Effector CD4-positive, alpha-beta T cell (primary cell): ENCODE measurements around the gene EXTL2.
"Not testable (repeated sequence)": the region's sequence is repeated elsewhere in the genome, so short reads cannot be mapped to it uniquely, and the experiment has no call there.

Experiments
- DNase-seq: peaks from one replicate; pipeline ENCODE4 v3.0.0-alpha.2; 2020

EXTL2 gene

DNA sequence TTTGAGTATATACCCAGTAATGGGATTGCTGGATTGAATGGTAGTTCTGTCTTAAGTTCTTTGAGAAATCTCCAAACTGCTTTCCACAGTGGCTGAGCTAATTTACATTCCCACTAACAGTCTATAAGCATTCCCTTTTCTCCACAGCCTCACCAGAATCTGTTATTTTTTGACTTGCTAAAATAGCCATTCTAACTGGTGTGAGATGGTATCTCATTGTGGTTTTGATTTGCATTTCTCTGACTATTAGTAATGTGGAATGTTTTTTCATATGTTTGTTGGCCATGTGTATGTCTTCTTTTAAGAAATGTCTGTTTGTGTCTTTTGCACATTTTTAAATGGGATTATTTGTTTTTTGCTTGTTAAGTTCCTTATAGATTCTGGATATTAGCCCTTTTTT lies 39.5 kb downstream of the EXTL2 start:
- DNase-seq, result not testable (repeated sequence)

DNA sequence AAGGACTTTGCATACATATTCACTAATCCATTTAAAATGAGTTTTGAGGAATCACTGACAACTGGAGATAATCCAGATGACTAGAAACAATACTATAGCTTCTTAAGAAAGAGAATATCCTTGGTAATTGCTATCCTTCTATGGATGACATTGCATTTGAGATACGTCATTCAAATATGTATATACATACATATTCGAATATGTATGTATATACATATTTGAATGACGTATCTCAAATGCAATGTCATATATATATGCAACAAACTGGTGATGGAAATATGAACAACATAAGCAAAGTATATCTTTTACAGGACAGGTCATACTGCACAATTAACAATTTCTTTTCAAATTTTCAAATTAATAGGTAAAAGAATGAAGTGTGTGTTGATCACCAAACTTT lies 41.7 kb downstream of the EXTL2 start:
- no peak for DNase-seq

DNA sequence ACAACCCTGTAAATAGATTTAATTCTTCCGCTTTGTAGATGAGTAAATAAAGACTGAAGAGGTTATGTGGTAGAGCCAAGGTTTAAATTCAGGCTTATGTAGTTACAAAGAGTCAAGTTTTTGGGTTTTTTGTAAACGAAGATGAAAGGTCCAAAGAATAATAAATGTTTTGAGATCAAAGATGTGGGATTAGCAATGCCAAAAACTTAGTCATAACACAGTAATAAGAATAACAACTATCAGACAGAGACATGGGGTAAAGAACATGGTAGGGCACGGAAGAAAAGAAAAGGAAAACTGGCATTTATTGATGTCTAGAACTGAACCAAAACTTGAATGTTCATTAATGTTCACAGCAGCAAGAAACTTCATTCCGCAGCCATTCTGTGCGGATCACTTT lies 42.9 kb downstream of the EXTL2 start:
- no peak for DNase-seq

DNA sequence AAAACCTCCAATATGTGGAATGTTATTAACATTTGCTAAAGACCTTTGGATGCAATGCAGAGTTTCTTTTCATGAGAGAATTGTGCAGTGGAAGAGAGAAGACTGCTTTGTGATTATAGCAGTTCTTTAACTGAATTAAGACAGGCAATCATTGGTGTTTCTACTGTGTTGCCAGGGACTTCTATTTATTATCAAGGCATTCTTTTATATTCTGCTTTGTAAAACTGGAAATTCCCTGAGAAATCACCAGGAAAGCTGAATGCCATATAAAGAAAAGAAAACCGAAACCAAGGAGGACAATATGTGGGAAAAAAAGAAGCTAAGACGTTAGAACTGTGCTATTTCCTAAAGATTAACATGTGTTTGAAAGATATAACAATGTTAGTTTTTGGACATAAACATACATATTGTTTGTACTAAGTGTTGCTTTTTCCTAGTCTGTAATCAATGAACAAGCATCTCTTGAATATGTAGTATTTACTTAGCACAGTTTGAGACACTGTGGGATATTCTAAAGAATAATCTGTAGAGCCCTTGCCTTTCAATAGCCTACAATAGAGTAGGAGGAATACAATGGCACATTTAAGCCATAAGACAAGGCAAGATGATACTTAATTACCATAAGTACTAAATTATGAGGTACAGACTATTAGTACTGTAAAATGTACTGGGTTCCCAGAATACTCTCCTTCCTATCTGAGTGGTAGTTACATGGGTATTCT lies 47.1 kb downstream of the EXTL2 start:
- DNase-seq, result no peak

DNA sequence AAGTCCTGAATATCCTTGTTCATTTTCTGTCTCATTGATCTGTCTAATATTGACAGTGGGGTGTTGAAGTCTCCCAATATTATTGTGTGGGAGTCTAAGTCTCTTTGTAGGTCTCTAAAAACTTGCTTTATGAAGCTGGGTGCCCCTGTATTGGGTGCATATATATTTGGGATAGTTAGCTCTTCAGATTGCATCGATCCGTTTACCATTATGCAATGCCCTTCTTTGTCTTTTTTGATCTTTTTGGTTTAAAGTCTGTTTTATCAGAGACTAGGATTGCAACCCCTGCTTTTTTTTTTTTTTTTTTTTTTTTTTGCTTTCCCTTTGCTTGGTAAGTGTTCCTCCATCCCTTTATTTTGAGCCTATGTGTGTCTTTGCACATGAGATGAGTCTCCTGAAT lies 51.5 kb downstream of the EXTL2 start:
- DNase-seq, result not testable (repeated sequence)

DNA sequence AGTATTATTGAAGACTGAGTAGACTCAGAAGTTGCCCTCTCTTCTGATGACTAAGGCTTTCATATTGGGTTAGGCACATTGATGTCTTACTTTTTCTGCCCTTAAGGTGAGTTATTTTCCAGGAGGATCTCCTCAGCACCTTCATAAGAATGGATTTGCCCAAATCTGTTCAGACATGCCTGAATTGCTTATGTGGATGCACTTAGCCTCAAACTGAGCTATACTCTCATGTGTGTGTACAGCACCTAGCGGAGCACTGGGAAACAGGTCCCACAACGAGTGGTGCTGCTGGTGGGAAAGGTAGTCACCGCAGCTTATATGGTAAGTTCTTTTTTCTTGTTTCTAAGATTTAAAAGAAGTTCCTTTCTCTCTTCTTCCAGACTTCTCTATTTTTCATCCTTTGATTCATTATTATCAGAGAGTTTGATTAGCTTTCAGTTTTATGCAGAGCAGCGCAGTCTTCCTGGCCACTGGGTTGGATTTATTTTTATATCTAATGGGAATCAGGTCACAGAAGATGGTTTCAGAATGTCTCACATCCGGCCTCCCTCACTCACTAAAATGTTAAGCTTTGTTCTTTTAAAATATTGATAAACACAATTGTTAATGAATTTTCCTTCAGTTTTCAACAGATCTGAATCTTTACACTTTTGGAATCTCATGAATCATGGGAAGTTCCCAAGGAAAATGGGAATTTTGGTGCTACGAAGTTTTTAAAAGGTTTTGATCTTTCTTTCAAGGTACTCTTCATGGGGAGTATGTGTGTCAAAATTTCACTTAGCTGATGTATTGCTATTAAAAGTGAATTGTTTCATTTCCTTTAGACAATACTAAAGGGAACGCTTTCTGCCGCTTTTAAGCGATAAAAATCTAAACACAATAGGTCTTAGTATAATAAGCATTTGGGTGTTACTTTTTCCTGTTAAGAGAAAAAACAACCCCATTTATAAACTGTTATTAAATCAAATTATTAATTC lies 58.5 kb downstream of the EXTL2 start:
- no peak for DNase-seq

DNA sequence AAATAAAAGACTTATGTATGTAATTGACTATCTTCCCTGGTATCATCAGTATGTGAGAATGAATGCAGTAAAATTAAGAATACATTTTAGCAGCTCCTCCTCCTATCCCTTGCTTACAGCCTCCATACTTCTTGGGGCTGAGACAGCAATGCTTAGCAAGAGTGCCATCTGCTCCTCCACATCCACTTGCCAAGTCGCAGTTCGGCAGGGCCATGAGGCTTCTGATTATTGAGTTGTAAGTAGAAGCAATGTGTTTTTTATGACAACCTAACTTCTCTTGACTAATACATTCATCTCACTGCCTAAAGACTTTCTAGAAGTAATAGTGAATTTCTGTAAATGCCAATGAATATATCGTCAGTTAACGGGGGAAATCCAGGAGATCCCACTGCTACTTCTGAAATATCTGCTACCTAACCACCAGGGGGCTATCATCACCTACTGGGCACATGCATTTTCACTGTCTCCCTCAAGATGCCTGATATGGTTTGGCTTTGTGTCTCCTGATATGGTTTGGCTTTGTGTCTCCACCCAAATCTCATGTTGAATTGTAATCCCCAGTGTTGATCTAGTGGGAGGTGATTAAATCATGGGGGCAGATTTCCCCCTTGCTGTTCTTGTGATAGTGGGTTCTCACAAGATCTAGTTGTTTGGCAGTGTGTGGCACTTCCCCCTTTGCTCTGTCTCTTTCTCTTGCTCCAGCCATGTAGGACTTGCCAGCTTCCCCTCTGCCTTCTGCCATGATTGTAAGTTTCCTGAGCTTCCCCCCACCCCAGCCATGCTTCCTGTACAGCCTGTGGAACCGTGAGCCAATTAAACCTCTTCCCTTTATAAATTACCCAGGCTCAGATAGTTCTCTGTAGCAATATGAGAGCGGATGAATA lies 59.6 kb downstream of the EXTL2 start:
- DNase-seq, result no peak

DNA sequence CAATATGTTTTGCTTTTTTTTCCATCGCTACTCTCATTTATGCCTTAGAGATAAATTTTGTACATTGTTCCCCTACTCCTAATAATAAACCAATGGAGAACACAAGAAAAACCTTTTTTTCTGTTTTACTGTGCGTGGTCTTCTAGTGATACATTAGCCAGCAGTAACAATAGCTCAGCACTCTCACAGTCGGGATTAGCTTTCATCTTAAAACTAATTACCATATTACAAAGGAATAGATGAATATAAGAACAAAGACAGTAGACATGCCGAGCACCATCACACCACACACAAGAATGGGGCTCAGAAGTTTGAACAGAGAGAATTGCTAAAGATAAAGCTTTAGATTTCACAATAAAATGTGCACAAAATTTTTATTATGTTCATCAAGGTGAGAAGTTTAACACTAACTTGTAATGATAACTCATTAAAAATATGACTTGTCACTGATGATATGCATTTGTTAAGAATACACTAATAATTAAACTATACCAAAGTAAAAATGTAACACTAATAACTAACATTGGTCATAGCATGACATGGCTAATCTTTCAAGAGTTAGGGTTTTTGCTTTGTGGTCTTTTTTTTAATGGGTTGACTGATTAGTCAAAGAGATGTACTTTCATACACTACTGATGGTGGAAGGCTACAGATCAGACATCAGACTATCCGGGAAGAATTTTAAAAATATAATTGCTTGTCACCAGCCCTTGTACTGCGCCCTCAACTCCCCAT lies 61.8 kb downstream of the EXTL2 start:
- DNase-seq, result no peak

DNA sequence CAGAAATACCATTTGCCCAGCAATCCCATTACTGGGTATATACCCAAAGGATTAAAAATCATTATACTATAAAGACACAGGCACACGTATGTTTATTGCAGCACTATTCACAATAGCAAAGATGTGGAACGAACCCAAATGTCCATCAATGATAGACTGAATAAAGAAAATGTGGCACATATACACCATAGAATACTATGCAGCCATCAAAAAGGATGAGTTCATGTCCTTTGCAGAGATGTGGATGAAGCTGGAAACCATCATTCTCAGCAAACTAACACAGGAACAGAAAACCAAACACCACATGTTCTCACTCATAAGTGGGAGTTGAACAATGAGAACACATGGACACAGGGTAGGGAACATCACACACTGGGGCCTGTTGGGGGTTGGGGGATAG lies 69.0 kb downstream of the EXTL2 start:
- DNase-seq, result not testable (repeated sequence)
